Measurements from ENCODE around the gene SUCO. TPM values are rescaled to one million over a fixed set of nuclear protein-coding genes. Genes with fewer than 3 reads are reported as not detected.

SUCO gene
- total RNA-seq, 1 experiment from 2014 or later, result 22.6 TPM

- intact Hi-C loops (cut with micrococcal nuclease), result no loop called here
- Histone ChIP-seq H3K4me1 (ENCODE audit: control insufficient read depth in 1 of 2, insufficient read depth in 2 of 2, low read length in 2 of 2) (no peaks in the 10 kb centered on the region), H4K20me1 (ENCODE audit: insufficient read depth) (no peaks in the 10 kb centered on the region), H3K9me2 (ENCODE audit: insufficient read depth) (no peaks in the 10 kb centered on the region), H2AFZ (ENCODE audit: low read depth, low read length, poor library complexity, severe bottlenecking) (no peak overlapping the region), H3K9ac (ENCODE audit: low read length) (no peak overlapping the region), H3K4me3 (replicated peaks in 1 of 2; ENCODE audit: low read depth in 1 of 2, low read length in 2 of 2) (no peak overlapping the region), H3K79me2 (ENCODE audit: insufficient read depth, low read length) (no peaks in the 10 kb centered on the region), H3K4me2 (ENCODE audit: low read length) (no peak overlapping the region), H3K27ac (ENCODE audit: low read depth, low read length) (no peak overlapping the region), H3K36me3 (ENCODE audit: control insufficient read depth in 1 of 2, insufficient read depth in 2 of 2, low read length in 2 of 2) (no peaks in the 10 kb centered on the region), H3K9me3 (ENCODE audit: control insufficient read depth in 1 of 2, insufficient read depth in 1 of 2, low read depth in 1 of 2, low read length in 2 of 2) (no peaks in the 10 kb centered on the region), H3K27me3 (ENCODE audit: insufficient read depth, low read length) (no peaks in the 10 kb centered on the region)
- ChIA-PET POLR2A (no interaction called here), RAD21 (ENCODE audit: low non-redundant PET in 1 of 2, low total read pairs in 2 of 2, uncharacterized antibody in 2 of 2, unreplicated experiment in 2 of 2) (no interaction called here), CTCF (no interaction called here)
- no TSS peak for BruUV-seq (replicated peaks)
- DNase-seq (ENCODE audit: low read depth, low spot score) (no peak), ATAC-seq (no peak)
- TF ChIP-seq ATF3 (IDR thresholded peaks at IDR 0.05) (no peak), MAX (IDR thresholded peaks at IDR 0.05) (no peak), TCF7L2 (IDR thresholded peaks at IDR 0.05; ENCODE audit: borderline replicate concordance, extremely low read depth, insufficient read depth, insufficient read length) (no peak), ZNF274 (IDR thresholded peaks at IDR 0.05; ENCODE audit: low read depth, low read length) (no peak), REST (IDR thresholded peaks at IDR 0.05; ENCODE audit: low read depth) (no peak), JUND (IDR thresholded peaks at IDR 0.05) (no peak)
Measured at GRCh38 chr1:172626845-172627244, 93.9 kb downstream of the SUCO start.

- no peak overlapping the region for H3K4me2 ChIP-seq (ENCODE audit: low read length)
- ChIA-PET CTCF (no interaction called here), POLR2A (no interaction called here), RAD21 (ENCODE audit: low non-redundant PET in 1 of 2, low total read pairs in 2 of 2, uncharacterized antibody in 2 of 2, unreplicated experiment in 2 of 2) (no interaction called here)
- intact Hi-C loops (cut with micrococcal nuclease), result no loop called here
- H3K36me3 ChIP-seq (ENCODE audit: control insufficient read depth in 1 of 2, insufficient read depth in 2 of 2, low read length in 2 of 2), result no peaks in the 10 kb centered on the region
- DNase-seq (ENCODE audit: low read depth, low spot score), result no peak
- H3K4me1 ChIP-seq (ENCODE audit: control insufficient read depth in 1 of 2, insufficient read depth in 2 of 2, low read length in 2 of 2), result no peaks in the 10 kb centered on the region
- H4K20me1 ChIP-seq (ENCODE audit: insufficient read depth), result no peaks in the 10 kb centered on the region
- H3K9ac ChIP-seq (ENCODE audit: low read length), result no peak overlapping the region
- no peak overlapping the region for H3K4me3 ChIP-seq (replicated peaks in 1 of 2; ENCODE audit: low read depth in 1 of 2, low read length in 2 of 2)
- no peak for ATAC-seq
- H2AFZ ChIP-seq (ENCODE audit: low read depth, low read length, poor library complexity, severe bottlenecking), result no peak overlapping the region
- H3K27ac ChIP-seq (ENCODE audit: low read depth, low read length), result no peak overlapping the region
- no peaks in the 10 kb centered on the region for H3K79me2 ChIP-seq (ENCODE audit: insufficient read depth, low read length)
- no TSS peak for BruUV-seq (replicated peaks)
- no peaks in the 10 kb centered on the region for H3K9me3 ChIP-seq (ENCODE audit: control insufficient read depth in 1 of 2, insufficient read depth in 1 of 2, low read depth in 1 of 2, low read length in 2 of 2)
- no peaks in the 10 kb centered on the region for H3K27me3 ChIP-seq (ENCODE audit: insufficient read depth, low read length)
- no peaks in the 10 kb centered on the region for H3K9me2 ChIP-seq (ENCODE audit: insufficient read depth)
- no peak for TF ChIP-seq CBX3 (IDR thresholded peaks at IDR 0.05; ENCODE audit: low read depth)
- TF ChIP-seq SP1 (IDR thresholded peaks at IDR 0.05; ENCODE audit: low read depth), result no peak
- no peak for TF ChIP-seq JUND (IDR thresholded peaks at IDR 0.05)
- no peak for TF ChIP-seq EZH2 (IDR thresholded peaks at IDR 0.05)
- no peak for TF ChIP-seq SRF (IDR thresholded peaks at IDR 0.05; ENCODE audit: low read depth)
- TF ChIP-seq REST (IDR thresholded peaks at IDR 0.05; ENCODE audit: low read depth), result no peak
- TF ChIP-seq SIN3A (IDR thresholded peaks at IDR 0.05; ENCODE audit: low read depth), result no peak
- TF ChIP-seq EGR1 (IDR thresholded peaks at IDR 0.05; ENCODE audit: low read depth), result no peak
- no peak for TF ChIP-seq POLR2AphosphoS5 (IDR thresholded peaks at IDR 0.05; ENCODE audit: low read depth, low read length)
- TF ChIP-seq CEBPB (IDR thresholded peaks at IDR 0.05; ENCODE audit: low read depth), result no peak
- TF ChIP-seq MAX (IDR thresholded peaks at IDR 0.05), result no peak
- TF ChIP-seq TCF7L2 (IDR thresholded peaks at IDR 0.05; ENCODE audit: borderline replicate concordance, extremely low read depth, insufficient read depth, insufficient read length), result no peak
Measured at GRCh38 chr1:172627702-172628101, 94.8 kb downstream of the SUCO start.

All from HCT116 (cell line).